Mesenchymal stem cell (in vitro differentiated cells and primary cell): ENCODE results near the gene IFT25.
A peak's percentile ranks its signal among the peaks of the same experiment; 100 is the strongest.

Experiments used
- DNase-seq: peaks from one replicate; pipeline ENCODE4 v3.0.0-alpha.2; 2013
- H2AFZ ChIP-seq: one replicate; pipeline ENCODE4 v1.6.1; 2013; ENCODE audit warnings: low read depth, mild to moderate bottlenecking, control low read depth, inconsistent platforms, low read length, moderate library complexity
- H2AK5ac ChIP-seq: 2 replicates; pipeline ENCODE4 v1.6.1; 2013; ENCODE audit warnings: low read length, moderate library complexity, mild to moderate bottlenecking, inconsistent platforms; ENCODE audit not compliant: severe bottlenecking
- H2BK120ac ChIP-seq: one replicate; pipeline ENCODE4 v1.6.1; 2013; ENCODE audit warnings: low read depth, mild to moderate bottlenecking, inconsistent platforms, low read length, moderate library complexity
- H2BK12ac ChIP-seq, 2 experiments: one replicate each; pipeline ENCODE4 v1.6.1; 2013; ENCODE audit warnings: inconsistent platforms in 2 of 2, low read length in 2 of 2, mild to moderate bottlenecking in 2 of 2, moderate library complexity in 2 of 2, control low read depth in 1 of 2
- H2BK15ac ChIP-seq: one replicate; pipeline ENCODE4 v1.6.1; 2013; ENCODE audit warnings: mild to moderate bottlenecking, low read depth, inconsistent platforms; ENCODE audit not compliant: poor library complexity, severe bottlenecking
- H2BK5ac ChIP-seq: 2 replicates; pipeline ENCODE4 v1.6.1; 2013; ENCODE audit warnings: low read depth, mild to moderate bottlenecking, low read length, control low read depth, inconsistent platforms; ENCODE audit not compliant: poor library complexity, severe bottlenecking
- H3K14ac ChIP-seq, 2 experiments: one replicate each; pipeline ENCODE4 v1.6.1; 2013; ENCODE audit warnings: inconsistent platforms in 2 of 2, low read length in 2 of 2, control low read depth in 1 of 2, mild to moderate bottlenecking in 1 of 2, moderate library complexity in 1 of 2
- H3K18ac ChIP-seq, 2 experiments: one replicate each; pipeline ENCODE4 v1.6.1; 2013; ENCODE audit warnings: inconsistent platforms in 2 of 2, low read length in 2 of 2, control low read depth in 1 of 2, low read depth in 1 of 2, mild to moderate bottlenecking in 1 of 2
- H3K23ac ChIP-seq, 2 experiments: one replicate each; pipeline ENCODE4 v1.6.1; 2013; ENCODE audit warnings: inconsistent platforms in 2 of 2, low read length in 2 of 2, mild to moderate bottlenecking in 2 of 2, moderate library complexity in 2 of 2, control low read depth in 1 of 2
- H3K27ac ChIP-seq: 2 replicates; pipeline ENCODE4 v1.5.1; 2013; ENCODE audit warnings: mild to moderate bottlenecking, moderate library complexity, low read length, control low read depth, inconsistent platforms; ENCODE audit not compliant: poor library complexity, severe bottlenecking
- H3K27me3 ChIP-seq, 2 experiments: 2 replicates each; pipeline versions ENCODE4 v1.6.1 to v1.7.0; 2013; ENCODE audit warnings: low read length in 2 of 2, mild to moderate bottlenecking in 2 of 2, moderate library complexity in 2 of 2, control low read depth in 1 of 2, inconsistent platforms in 1 of 2; ENCODE audit not compliant: control insufficient read depth in 1 of 2, insufficient read depth in 1 of 2
- H3K36me3 ChIP-seq, 2 experiments: 2 replicates each; pipeline versions ENCODE4 v1.6.1 to v1.7.0; 2013; ENCODE audit warnings: low read length in 2 of 2, control low read depth in 1 of 2, inconsistent platforms in 1 of 2, low read depth in 1 of 2, mild to moderate bottlenecking in 1 of 2; ENCODE audit not compliant: insufficient read depth in 2 of 2, control insufficient read depth in 1 of 2
- H3K4ac ChIP-seq, 2 experiments: one replicate each; pipeline ENCODE4 v1.6.1; 2013; ENCODE audit warnings: inconsistent platforms in 2 of 2, low read length in 2 of 2, mild to moderate bottlenecking in 2 of 2, moderate library complexity in 2 of 2, control low read depth in 1 of 2, low read depth in 1 of 2
- H3K4me1 ChIP-seq: 2 replicates; pipeline ENCODE4 v1.6.1; 2013; ENCODE audit warnings: low read depth, low read length, control low read depth; ENCODE audit not compliant: control insufficient read depth, insufficient read depth
- H3K4me2 ChIP-seq: 2 replicates; pipeline ENCODE4 v1.6.1; 2013; ENCODE audit warnings: low read length, mild to moderate bottlenecking, inconsistent platforms; ENCODE audit not compliant: poor library complexity, severe bottlenecking
- H3K4me3 ChIP-seq, 2 experiments: 2 replicates each; pipeline versions ENCODE4 v1.5.1 to v1.7.0; 2013; ENCODE audit warnings: low read length in 2 of 2, mild to moderate bottlenecking in 2 of 2, control low read depth in 1 of 2, low read depth in 1 of 2; ENCODE audit not compliant: insufficient read depth in 1 of 2
- H3K79me1 ChIP-seq: replicated peaks from 2 replicates; pipeline ENCODE4 v1.6.1; 2013; ENCODE audit warnings: mild to moderate bottlenecking, control low read depth, low read length, inconsistent platforms; ENCODE audit not compliant: poor library complexity, severe bottlenecking
- H3K9ac ChIP-seq: 2 replicates; pipeline ENCODE4 v1.7.0; 2013; ENCODE audit warnings: mild to moderate bottlenecking, low read length, moderate library complexity
- H3K9me3 ChIP-seq: 2 replicates; pipeline ENCODE4 v1.7.0; 2013; ENCODE audit warnings: mild to moderate bottlenecking, low read length; ENCODE audit not compliant: control insufficient read depth
- H4K8ac ChIP-seq: one replicate; pipeline ENCODE4 v1.6.1; 2013; ENCODE audit warnings: inconsistent platforms, mild to moderate bottlenecking, low read length, moderate library complexity
- H4K91ac ChIP-seq: one replicate; pipeline ENCODE4 v1.6.1; 2013; ENCODE audit warnings: mild to moderate bottlenecking, low read length, inconsistent platforms
- WGBS: methylation state at CpG from one replicate; pipeline ENCODE4 v1.1.7; 2013; ENCODE audit warnings: mixed read lengths; 5-methylcytosine and 5-hydroxymethylcytosine counted together

IFT25 gene

DNA sequence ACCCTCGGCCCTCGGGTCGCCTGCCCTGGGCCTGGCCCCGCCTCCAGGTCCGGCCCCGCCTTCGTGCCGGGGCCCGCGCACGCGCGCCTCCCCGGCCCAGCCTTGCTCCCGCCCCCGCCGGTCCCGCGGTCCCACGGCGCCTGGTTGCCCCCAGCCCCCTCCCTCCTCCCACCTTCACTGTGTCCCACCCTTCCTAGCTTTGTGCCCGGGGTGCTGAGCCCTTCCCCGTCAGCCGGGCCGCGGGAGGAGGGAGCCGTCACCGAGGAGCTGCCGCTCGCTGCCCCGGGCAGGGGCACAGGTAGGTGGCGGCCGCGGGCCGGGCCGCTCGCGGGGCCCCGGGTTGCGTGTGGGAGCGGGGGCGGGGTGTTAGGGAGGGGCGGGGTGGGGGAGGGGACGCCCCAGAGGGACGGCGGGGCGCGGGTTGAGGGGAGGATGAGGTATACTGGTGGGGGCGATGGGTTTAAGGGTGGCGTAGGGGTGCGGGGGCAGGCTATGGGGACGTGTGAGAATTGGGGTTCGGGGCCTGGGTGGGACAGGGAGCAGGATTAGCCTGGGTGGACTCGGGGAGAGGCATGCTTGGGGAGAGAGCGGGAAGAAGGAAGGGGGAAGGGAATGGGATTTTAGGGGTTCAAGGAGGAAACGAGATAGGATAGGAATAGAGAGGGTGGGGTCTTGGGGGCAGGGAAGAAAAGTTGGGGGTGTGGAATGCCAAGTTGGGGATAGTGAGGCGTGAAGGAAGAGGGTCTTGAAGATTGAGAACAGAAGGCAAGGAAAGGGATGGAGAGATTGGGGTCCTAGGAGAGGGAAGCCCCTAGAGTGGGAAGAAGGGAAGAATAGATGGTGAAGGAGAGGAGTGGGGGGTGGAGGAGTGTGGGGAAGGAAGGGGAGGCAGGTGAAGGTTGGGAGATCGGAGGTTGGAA, 1.0 kb upstream of the IFT25 start, which contains the start of gene LRRC42:
Gene LRRC42 (plus strand): TSS at position 99 of the 920 bp plus-strand sequence. CDS start 5,650 bp downstream, outside the sequence.
- 3% methylated on average over 30 of the region's 58 CpGs for WGBS
- no peak for DNase-seq

DNA sequence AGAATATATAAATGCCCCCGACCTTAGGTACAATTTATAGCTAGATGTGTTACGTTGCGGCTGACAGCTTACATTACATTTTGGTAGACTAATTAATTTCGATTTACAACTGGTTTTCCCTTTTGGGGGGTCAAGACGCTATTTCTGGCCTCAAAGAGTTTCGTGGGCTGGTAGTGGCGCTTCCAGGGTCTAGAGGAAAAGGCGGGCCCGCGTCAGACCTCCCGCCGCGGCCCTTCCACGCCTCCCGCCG, 391 bp downstream of the IFT25 start:
- Histone ChIP-seq H3K4me1 (peaks cover 12% of the 10 kb centered on the region), H2BK5ac (no peak overlapping the region), H3K4me3 (peak overlapping the region; percentile 92 to 96), H3K9me3 (no peaks in the 10 kb centered on the region), H2BK12ac (no peak overlapping the region), H2BK15ac (peak overlapping the region; percentile 99), H3K14ac (peak overlapping the region in 1 of 2 experiments; percentile 50), H3K27me3 (no peaks in the 10 kb centered on the region), H3K4me2 (peak overlapping the region; percentile 80), H3K9ac (peak overlapping the region; percentile 97), H2AK5ac (no peak overlapping the region), H3K27ac (peak overlapping the region; percentile 75), H4K91ac (peak overlapping the region; percentile 57), H3K4ac (no peak overlapping the region), H3K36me3 (peaks cover 3 to 11% of the 10 kb centered on the region in 2 experiments), H3K23ac (peak overlapping the region in 1 of 2 experiments; percentile 10), H2BK120ac (peak overlapping the region; percentile 27), H3K18ac (peak overlapping the region; percentile 82 to 86), H3K79me1 (peaks cover 18% of the 10 kb centered on the region), H2AFZ (peak overlapping the region; percentile 43), H4K8ac (peak overlapping the region; percentile 91)
- whole genome bisulfite sequencing = 0% methylated on average over 13 of the region's 16 CpGs
- DNase-seq = no peak

More for the DNA sequence above, 1.0 kb upstream of the IFT25 start, which contains the start of gene LRRC42:
- Histone ChIP-seq H3K36me3 (peaks cover 4 to 11% of the 10 kb centered on the region in 2 experiments), H4K8ac (peak within 1 kb of the TSS; percentile 91), H2BK120ac (peak within 1 kb of the TSS; percentile 76), H2AK5ac (peak within 1 kb of the TSS; percentile 62), H3K14ac (peak within 1 kb of the TSS in 1 of 2 experiments; percentile 97), H3K18ac (peak within 1 kb of the TSS; percentile 82 to 99), H3K27me3 (no peaks in the 10 kb centered on the region), H3K4me3 (peak within 1 kb of the TSS; percentile 92 to 96), H2AFZ (peak within 1 kb of the TSS; percentile 95), H3K79me1 (peaks cover 20% of the 10 kb centered on the region), H2BK15ac (peak within 1 kb of the TSS; percentile 99), H2BK5ac (peak within 1 kb of the TSS; percentile 86), H2BK12ac (peak within 1 kb of the TSS in 1 of 2 experiments; percentile 86), H3K4me2 (peak within 1 kb of the TSS; percentile 87), H3K4me1 (peaks cover 13% of the 10 kb centered on the region), H3K9me3 (no peaks in the 10 kb centered on the region), H3K4ac (peak within 1 kb of the TSS in 1 of 2 experiments; percentile 86), H3K9ac (peak within 1 kb of the TSS; percentile 97), H3K23ac (peak within 1 kb of the TSS in 1 of 2 experiments; percentile 91), H4K91ac (peak within 1 kb of the TSS; percentile 70), H3K27ac (peak within 1 kb of the TSS; percentile 75)

DNA sequence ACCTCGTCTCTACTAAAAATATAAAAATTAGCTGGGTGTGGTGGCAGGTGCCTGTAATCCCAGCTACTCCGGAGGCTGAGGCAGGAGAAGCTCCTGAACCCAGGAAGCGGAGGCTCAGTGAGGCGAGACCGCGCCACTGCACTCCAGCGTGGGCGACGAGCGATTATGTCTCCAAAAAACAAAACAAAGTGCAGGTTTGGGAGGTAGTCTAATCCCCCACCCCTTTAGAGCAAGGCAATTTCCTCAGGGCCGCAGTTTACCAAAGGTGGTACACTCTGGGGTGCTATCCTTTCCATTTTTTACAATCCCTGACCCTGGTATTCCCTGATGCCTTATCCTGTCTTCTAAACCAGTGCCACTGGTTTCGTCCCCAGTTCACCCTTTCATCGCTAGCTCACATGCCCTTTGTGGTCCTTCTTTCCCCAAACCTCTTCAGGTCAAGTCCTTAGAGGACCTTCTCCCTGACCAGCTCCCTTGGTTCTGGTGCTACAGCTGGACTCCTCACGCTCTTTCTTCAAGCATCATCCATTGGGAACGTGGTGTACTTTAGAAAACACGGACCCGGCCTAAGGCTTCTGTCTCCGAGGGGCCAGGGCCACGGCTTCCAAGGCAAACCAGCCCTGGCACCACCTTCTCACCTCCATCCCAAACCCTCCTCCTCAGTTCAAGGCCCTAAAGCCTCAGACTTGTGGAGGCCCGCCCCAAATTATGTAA, 873 bp downstream of the IFT25 start:
- Histone ChIP-seq H2BK120ac (no peak overlapping the region), H3K79me1 (peaks cover 16% of the 10 kb centered on the region), H4K91ac (no peak overlapping the region), H3K23ac (no peak overlapping the region), H3K27me3 (no peaks in the 10 kb centered on the region), H2BK5ac (no peak overlapping the region), H2BK15ac (no peak overlapping the region), H3K9me3 (no peaks in the 10 kb centered on the region), H2BK12ac (no peak overlapping the region), H3K14ac (no peak overlapping the region), H3K4me2 (peak overlapping the region; percentile 80), H3K27ac (peak overlapping the region; percentile 75), H3K36me3 (peaks cover 3 to 11% of the 10 kb centered on the region in 2 experiments), H3K9ac (peak overlapping the region; percentile 97), H2AK5ac (peak overlapping the region; percentile 25), H3K4me1 (peaks cover 10% of the 10 kb centered on the region), H3K18ac (peak overlapping the region; percentile 35 to 82), H4K8ac (no peak overlapping the region), H3K4ac (peak overlapping the region in 1 of 2 experiments; percentile 52), H2AFZ (no peak overlapping the region), H3K4me3 (peak overlapping the region; percentile 92 to 96)
- DNase-seq = peak; percentile 34
- WGBS = 75% methylated on average over 19 of the region's 20 CpGs
